GM13976 (cell line): ENCODE data around the gene RASEF.

Source experiments
- DNase-seq: peaks from one replicate; pipeline ENCODE4 v3.0.0; 2012; ENCODE audit warnings: low spot score
- in situ Hi-C: fragments of 300-500 bp; cut with MboI; formaldehyde crosslinking; loops from one replicate; pipeline ENCODE4 v1.12.0; 2022; ENCODE audit warnings: low sequenced_read_pairs, mixed read lengths, inconsistent platforms; ENCODE audit not compliant: unreplicated experiment
- TF ChIP-seq, protein P1 (sequence below): IDR thresholded peaks from 2 replicates; pipeline ENCODE4 v1.5.1; 2012; ENCODE audit warnings: borderline replicate concordance, mild to moderate bottlenecking; ENCODE audit not compliant: insufficient read depth; ENCODE audit errors: extremely low read depth, missing control alignments, control extremely low read depth

RASEF gene

DNA sequence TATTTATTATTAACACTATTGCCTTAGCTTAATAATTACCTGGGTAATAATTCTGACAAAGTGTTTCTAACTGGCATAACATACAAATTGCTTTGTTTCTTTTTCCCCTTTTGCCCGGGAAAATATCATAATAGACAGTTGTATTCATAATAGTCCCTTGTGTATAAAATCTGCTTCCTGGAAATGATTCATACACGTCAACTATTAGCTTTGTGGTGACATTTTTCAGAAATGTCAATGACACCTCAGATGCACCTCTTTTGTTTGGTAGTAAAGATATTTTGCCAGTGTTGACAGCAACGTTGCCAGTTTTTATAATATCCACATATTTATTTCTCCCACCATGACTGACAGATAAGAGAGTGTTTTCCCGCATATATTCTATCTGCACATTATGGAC, 73.0 kb downstream of the RASEF start:
- in situ Hi-C loops: no loop called here
- TF ChIP-seq, protein P1, sequence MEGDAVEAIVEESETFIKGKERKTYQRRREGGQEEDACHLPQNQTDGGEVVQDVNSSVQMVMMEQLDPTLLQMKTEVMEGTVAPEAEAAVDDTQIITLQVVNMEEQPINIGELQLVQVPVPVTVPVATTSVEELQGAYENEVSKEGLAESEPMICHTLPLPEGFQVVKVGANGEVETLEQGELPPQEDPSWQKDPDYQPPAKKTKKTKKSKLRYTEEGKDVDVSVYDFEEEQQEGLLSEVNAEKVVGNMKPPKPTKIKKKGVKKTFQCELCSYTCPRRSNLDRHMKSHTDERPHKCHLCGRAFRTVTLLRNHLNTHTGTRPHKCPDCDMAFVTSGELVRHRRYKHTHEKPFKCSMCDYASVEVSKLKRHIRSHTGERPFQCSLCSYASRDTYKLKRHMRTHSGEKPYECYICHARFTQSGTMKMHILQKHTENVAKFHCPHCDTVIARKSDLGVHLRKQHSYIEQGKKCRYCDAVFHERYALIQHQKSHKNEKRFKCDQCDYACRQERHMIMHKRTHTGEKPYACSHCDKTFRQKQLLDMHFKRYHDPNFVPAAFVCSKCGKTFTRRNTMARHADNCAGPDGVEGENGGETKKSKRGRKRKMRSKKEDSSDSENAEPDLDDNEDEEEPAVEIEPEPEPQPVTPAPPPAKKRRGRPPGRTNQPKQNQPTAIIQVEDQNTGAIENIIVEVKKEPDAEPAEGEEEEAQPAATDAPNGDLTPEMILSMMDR: no peak
- no peak for DNase-seq

DNA sequence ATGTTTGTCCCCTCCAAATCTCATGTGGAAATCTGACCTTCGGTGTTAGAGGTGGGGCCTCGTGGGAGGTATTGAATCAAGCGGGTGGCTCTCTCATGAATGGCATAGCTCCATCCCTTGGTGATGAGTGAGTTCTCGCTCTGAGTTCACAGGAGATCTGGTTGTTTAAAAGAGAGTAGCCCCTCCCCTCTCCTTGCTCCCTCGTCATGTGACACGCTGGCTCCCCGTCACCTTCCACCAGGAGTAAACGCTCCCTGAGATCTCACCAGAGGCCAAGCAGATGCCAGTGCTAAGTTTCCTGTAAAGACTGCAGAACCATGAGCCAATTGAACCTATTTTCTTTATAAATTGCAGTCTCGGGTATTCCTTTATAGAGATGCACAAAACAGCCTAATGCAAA, 74.5 kb downstream of the RASEF start:
- in situ Hi-C loops: no loop called here
- DNase-seq: no peak
- TF ChIP-seq, protein P1: no peak

DNA sequence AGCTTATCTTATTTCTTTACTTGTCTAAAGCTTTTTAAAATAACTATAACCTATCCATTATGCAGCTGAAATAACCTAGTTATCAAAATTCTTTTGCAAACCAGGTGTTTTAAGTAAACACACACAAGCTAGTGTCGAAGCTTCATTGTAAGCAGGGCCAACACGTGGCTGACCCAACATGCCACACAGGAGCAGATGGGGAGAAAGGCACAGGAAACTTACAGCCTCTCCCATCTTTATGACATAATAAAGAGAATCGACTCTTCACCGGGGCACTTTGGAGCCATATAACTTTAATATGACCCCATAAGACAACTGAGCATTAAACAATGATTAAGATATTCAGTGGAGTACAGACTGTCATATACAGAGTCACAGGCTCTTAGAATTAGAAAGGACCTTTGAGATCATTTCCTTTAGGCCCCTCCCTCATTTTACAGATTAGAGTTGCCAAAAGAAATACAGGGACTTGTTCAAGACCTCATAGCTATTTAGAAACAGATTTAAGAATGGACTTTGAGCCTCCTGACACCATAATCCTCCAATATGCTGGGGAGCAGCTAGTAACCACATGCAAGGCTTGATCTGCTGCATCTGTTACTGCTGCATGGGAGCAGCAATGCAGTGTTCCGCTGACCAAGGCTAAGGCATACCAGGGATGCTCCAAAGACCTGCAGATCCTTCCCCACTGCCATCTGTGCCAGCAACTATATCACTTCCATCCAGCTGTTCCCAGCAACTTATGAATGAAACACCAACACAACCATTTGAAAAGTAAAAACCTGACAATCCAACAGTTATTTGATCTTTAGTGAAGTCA, 75.4 kb downstream of the RASEF start:
- TF ChIP-seq, protein P1: no peak
- DNase-seq: no peak
- in situ Hi-C loops: no loop called here

DNA sequence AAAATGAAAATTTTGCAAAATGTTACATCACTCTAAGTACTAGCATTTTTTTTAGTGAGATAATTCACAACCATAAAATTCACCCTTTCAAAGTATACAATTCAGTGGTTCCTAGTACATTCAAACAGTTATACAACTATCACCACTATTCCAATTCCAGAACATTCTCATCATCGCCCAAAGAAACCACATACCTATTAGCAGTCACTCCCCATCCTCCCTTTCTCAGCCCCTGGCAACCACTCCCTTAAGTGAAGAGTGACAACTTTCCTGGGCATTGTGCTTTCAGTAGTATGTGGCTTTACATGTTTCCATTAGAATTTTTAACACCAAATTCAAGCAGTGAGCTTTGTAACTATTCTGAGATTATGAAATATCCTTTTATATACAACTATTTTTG, 81.4 kb downstream of the RASEF start:
- in situ Hi-C loops: no loop called here
- no peak for DNase-seq
- TF ChIP-seq, protein P1: no peak

DNA sequence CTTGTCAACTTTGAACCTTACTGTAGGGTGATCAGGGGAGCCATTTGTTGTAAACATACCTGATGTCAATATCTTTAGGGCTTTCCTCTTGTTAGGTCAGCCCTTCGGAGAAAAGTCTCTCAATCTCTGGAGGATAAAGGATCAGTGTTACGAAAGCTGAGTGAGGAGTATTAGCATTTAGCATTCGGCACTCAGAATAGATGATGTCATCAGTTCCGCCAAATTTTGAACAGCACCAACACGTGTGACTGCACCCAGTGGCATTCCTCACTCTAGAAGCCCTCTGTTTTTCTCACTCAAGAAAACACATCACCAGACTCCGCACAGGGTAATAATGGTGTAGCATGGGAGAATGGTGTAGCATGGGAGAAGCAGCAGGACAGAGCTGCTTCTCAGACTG, 87.8 kb downstream of the RASEF start:
- in situ Hi-C loops: no loop called here
- no peak for DNase-seq
- TF ChIP-seq, protein P1: no peak

DNA sequence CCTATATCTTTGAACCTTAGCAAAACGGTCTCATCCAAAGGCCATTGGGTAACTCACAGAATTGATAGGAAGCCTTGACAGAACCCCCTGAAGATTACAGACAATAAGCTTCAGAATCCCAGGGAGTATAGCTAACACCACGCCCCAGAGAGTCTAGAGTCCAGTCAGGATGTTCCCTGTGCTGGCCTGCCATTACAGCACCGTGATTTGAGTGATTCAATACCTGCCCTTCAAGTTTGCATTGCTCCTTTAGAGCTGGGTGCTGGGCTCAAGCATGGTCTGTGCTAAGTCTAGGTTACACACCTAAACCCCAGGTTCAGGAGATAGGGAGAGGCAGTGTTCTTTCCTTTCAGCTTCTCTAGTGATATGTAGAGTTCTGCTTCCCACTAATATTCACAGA, 90.5 kb downstream of the RASEF start:
- TF ChIP-seq, protein P1: no peak
- in situ Hi-C loops: no loop called here
- no peak for DNase-seq
